Stimulated activated naive CD4-positive, alpha-beta T cell treated with Interleukin-2 at 50 U/mL for 16 hours (primary cell): ENCODE data around the gene IL6ST.

Experiments
- DNase-seq: peaks from one replicate; lab custom pipeline; 2025; lab: John Stamatoyannopoulos, UW

Gene IL6ST

GRCh38 chr5:55896238-55896637 is 98.5 kb downstream of the IL6ST start:
- DNase-seq = no peak

GRCh38 chr5:55895346-55895745 is 99.4 kb downstream of the IL6ST start:
- DNase-seq = no peak

- no peak for DNase-seq
These were observed 100.6 kb downstream of the IL6ST start for GRCh38 chr5:55894135-55894534.

GRCh38 chr5:55892479-55892878 is 102.3 kb downstream of the IL6ST start:
- no peak for DNase-seq

GRCh38 chr5:55888205-55888604 is 106.6 kb downstream of the IL6ST start:
- no peak for DNase-seq

- DNase-seq = no peak
These were observed 109.4 kb downstream of the IL6ST start for GRCh38 chr5:55885359-55885758.
